HG02870 (cell line): ENCODE data around the gene BID.

Experiments
- ATAC-seq: cut with Tn5 transposase; IDR thresholded peaks from one replicate; pipeline ENCODE4 v1.9.1; 2021; ENCODE audit warnings: mild to moderate bottlenecking, moderate library complexity; ENCODE audit not compliant: unreplicated experiment

The BID gene

GRCh38 chr22:17774206-17774925, at the start of gene BID:
TSS of gene BID (minus strand) at chr22:17774469. CDS start at chr22:17750116, 24,353 bp downstream.
- ATAC-seq, result no peak

- no peak for ATAC-seq
Measured at GRCh38 chr22:17823964-17824363, 49.7 kb upstream of the BID start.

GRCh38 chr22:17823226-17823625, 49.0 kb upstream of the BID start:
- no peak for ATAC-seq

GRCh38 chr22:17822087-17822486, 47.8 kb upstream of the BID start:
- ATAC-seq, result no peak

GRCh38 chr22:17820879-17821439, 46.7 kb upstream of the BID start:
- no peak for ATAC-seq

DNA sequence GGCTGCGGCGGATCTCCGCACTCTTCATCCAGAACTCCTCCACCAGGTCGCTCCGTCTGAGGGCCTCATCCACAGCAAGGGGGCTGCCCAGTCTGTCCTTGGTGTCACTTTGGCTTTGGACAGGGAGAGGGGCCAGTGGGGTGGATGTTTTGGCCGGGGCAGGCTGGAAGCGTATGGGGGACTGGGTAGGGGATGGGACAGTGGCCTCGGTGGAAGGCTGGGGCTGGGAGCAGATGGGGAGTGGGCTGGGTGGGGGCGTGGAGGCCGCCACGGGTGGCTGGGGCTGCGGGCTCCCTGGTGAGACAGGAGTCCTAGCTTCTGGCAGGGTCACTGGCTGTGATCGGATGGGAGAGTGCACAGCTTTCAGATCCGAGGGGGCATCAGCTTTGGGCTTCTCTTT, 44.4 kb upstream of the BID start:
- ATAC-seq, result no peak

- no peak for ATAC-seq
Measured at GRCh38 chr22:17818180-17818579, 43.9 kb upstream of the BID start.

DNA sequence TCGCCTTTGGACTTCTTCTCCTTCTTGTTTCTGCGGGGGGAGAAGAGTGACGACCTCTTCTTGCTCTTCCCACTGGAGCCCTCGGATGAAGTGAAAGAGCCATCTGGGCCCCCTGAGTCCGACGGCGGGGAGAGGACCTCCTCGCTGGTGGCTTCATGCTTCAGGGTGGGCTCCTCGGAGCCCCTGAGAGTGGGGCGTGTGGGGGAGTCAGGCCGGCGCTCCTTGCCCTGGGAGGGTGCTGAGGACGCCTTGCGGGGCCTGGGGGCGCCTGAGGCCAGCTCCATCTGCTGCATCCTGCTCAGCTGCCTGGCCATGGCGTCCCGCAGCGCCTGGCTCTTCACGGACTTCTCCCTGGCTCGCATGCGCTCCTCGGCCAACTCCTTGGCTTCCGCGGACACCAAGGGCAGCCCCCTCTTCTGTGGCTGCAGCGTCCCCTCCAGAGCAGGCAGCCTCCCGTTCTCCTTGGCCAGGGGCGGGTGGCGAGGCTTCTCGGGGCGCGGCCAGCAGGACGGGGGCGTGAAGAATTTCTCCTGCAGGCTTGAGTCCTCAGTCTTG, 43.3 kb upstream of the BID start:
- ATAC-seq, result no peak

DNA sequence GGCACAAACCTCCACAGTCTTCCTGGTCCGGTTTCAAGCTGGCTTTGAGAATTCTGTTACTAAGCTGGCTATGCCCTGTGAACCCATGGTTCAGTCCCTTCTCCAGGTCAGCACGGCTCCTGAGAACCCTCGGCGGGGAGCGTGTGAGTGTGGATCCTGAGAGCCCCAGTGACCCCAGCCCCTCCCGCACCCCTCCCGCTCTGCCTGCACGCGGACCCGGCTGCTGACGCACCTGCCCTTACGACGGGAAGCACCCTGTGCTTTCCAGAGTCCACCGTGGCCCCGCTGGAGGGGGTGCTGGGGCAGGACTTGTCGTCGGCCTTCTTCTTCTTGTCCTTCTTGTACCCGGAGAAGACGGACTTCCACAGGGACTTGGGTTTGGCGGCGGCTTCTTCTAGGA, 42.8 kb upstream of the BID start:
- ATAC-seq, result no peak

GRCh38 chr22:17816649-17817048, 42.4 kb upstream of the BID start:
- no peak for ATAC-seq

- no peak for ATAC-seq
Measured at GRCh38 chr22:17815703-17816254, 41.5 kb upstream of the BID start.

DNA sequence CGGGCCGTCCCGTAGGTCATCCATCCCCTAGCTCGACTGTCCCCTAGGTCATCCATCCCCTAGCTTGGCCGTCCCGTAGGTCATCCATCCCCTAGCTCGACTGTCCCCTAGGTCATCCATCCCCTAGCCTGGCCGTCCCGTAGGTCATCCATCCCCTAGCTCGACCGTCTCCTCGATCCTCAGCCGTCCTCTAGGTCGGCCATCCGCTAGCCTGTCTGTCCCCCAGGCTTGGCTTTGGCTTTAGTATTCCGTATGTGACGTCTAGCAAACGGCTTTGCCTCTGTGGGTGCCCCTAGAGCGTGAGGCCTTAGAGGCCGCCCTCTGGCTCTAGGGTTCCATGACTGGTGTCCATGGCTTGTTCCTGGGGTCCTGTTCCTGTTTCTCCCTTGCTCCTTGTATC, 40.6 kb upstream of the BID start:
- no peak for ATAC-seq

GRCh38 chr22:17814084-17814483, 39.8 kb upstream of the BID start:
- ATAC-seq, result no peak

- ATAC-seq, result no peak
Measured at GRCh38 chr22:17811119-17811518, 36.9 kb upstream of the BID start.

- no peak for ATAC-seq
Measured at GRCh38 chr22:17810570-17811116, 36.4 kb upstream of the BID start.

DNA sequence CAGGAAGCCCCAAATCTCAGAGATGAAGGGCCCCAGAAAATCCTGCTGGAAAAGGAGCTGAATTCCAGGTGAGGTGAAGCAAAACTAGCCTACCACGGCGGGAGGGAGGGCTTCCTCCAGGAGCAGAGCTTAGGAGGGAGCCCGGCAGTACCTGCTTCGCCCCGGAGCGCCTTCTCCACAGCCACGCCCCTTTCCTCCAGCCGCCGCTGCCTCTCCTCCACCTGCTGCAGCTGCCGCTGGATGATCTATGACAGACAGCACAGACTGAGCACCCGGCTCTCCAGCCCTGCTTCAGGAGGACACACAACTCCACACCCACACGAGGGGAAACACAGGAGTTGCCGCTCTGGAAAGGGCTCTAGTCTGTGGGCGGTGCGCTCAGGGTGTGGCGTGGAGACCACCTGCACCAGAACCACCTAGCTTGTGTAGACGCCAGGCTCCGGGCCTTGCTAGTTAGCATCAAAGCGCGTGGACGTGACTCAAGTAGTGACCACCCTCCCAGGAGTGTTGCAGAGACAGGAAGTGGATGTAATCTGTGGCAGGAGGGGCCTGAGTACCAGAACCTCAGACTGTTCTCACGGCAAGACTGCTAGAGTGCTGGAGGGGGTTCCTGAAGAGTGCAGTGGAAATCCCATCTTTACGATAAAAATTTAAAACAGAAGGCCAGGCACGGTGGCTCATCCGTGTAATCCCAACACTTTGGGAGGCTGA, 34.6 kb upstream of the BID start:
- ATAC-seq, result no peak

- no peak for ATAC-seq
Measured at GRCh38 chr22:17807578-17808410, 33.5 kb upstream of the BID start.

- no peak for ATAC-seq
Measured at GRCh38 chr22:17807086-17807485, 32.8 kb upstream of the BID start.

- no peak for ATAC-seq
Measured at GRCh38 chr22:17806437-17806836, 32.2 kb upstream of the BID start.

DNA sequence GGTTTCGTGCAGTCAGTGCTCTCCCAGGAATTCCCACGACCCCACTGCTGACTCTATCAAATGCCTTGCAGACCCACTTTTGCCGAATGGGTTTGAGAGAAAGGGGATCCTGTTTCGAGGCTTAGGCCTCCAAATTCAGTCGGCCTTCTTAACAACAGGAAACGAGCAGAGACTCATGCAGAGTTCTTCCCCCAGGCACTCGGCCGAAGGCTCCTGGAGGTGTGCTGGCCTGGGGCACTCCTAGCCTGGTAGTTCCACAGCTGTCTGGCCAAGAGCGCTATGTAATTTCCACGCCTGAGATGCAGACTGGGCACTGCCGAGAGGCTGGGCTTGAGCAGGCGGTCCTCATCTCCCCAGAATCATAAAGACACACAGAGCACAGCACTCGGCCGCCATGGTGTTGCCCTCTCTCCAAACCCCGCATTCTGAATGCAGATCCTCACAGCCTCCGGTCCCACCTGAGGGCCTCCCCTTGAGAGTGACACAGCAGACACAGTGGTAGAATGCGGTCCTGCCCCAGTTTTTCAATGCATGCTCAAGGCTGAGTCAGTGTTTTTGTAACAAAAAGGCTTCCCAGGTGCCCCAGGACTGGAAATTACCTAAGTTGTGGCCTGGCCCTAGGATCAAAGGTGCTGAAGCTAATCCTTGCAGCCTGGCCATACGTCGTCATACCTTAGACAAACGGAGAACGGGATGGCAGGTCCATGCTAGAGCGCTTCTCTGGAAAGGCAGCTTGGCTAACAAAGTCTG, 30.2 kb upstream of the BID start:
- no peak for ATAC-seq
